ENCODE measurements around the gene SLC15A4.

SLC15A4 gene

DNA sequence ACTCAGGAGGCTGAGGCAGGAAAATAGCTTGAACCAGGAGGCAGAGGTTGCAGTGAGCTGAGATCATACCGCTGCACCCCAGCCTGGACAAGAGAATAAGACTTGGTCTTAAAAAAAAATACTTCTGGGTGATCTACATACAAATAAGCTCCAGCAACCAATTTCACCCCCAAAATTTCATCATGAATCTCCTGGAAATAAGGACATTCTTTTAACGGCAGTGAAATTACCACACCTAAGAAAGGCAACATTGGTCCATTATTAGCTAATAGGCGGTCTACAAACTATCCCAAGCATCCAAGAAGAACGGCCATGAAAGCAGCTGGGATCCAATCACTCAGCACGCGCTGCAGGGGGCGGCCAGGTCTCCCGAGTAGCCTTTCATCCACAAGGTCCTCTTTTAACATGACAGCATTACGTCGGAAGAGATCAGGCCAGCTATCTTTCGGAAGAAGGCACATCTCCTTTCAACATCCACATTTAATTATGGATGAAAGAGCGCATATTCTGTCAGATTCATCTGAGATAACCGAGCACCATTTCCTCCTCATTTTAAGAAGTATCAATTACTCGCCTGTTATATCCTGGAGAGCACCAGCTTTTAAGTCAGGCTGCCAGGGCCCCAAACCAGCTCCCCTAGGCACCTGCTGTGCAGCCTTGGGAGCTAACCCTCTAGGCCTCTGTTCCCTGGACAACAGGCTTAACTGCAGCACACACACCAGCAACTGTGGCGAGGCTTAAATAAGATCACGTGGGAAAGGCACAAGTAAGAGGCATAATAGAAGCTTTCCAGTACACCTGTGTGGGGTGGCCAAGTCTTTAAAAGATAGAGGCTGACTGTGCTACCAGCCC lies 4.2 kb downstream of the SLC15A4 start:
- TF ChIP-seq CTCF (IDR thresholded peaks at IDR 0.05; ENCODE audit: control extremely low read depth, extremely low read depth, low read depth, missing control alignments), result no peak
- DNase-seq (ENCODE audit: extremely low spot score), result no peak
- CTCF ChIA-PET, result interaction anchor here (0.8 to 4.0 kb wide), 7 partner anchors 8 to 24 kb away, joined by 3 to 34 read pairs (median 4); no protein-coding TSS in a partner anchor
- POLR2A ChIA-PET, result interaction anchor here (0.6 to 4.0 kb wide), 4 partner anchors 9 to 146 kb away, joined by 3 to 32 read pairs (median 14); no protein-coding TSS in a partner anchor

DNA sequence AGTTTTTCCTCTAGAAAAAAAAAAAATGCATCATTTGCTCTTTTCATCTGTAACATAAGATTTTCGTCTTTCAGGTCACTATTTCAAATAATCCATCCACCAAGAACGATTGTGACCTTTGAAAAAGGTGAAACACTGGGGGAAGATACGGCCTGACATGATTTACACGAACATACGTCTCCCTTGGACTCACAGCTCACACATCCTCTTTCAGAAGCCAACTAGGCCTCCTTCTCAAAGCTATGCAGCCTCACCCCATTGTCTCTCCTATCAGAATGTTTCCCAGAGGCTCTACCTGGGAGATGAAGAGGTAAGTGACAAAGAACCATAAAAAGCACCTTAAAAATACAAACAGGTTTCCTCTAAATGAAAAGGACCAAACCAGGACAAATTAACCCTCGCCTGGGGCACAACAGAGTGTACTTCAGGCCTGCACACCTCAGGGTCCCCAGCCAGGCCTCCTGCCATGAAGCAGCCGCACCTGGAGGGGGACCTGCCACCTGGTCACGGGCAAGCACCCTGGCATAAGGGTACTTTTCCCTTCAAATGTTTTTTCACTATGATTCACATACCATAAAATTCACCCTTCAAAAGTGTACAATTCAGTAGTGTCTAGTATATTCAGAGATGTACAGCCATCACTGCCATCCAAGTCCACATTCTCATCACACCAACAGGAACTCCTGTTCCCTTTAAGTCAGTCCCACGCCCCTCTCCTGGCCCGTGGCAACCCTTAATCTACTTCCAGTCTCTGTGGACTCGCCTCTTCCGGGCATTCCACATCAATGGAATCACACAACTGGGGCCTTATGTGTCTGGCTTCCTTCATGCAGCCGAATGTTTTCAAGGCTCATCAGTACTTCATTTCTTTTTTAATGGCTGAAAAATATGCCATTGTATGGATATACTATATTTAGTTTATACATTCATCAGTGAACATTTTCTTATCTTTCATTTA lies 5.4 kb downstream of the SLC15A4 start:
- ChIA-PET CTCF (interaction anchor here (1.2 to 4.0 kb wide), 3 partner anchors 7 to 19 kb away, joined by 3 to 34 read pairs (median 4); no protein-coding TSS in a partner anchor), POLR2A (interaction anchor here (4.0 kb wide), 1 partner anchor 7 kb away, joined by 32 read pairs; no protein-coding TSS in a partner anchor)
- DNase-seq (ENCODE audit: extremely low spot score), result peak; percentile 58
- TF ChIP-seq CTCF (IDR thresholded peaks at IDR 0.05; ENCODE audit: control extremely low read depth, extremely low read depth, low read depth, missing control alignments), result no peak

DNA sequence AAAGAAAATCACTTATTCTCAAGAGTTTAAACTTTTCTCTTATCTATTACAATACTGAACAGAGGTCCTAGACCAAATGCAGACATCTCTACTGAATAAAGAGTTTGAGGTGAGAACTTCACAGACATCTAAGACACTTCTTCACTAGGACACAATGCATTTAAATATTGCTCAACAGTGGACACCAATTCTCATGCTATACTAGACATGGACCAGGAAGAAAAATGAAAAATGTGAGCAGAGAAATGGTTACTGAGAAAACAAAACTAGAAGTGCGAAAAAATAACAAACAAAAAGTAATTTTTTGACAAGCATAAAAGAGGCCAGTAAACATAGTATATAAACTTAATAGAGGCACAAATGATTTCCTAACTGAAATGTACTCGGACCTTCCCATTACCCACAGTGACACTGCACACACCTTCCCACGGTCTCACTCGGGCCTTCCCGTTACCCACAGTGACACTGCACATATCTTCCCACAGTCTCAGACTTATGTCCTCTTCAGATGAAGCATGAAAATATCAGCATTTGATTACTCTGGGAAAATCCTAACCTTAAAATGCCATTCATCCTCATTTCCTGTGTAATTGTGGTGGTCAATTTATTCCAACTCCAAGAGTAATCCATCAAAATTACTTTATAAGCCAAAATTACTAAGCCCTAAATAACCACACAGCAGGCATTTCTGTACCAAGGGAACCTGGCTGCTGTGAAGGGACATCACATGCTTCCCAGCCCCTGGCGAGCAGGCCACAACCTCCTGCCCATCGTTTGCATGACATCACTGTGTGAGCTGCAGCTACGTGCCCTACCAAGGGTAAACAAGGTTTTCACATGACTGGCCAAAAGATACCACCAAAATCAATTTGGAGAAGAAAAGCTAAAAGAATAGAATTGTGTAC lies 6.4 kb downstream of the SLC15A4 start:
- CTCF ChIA-PET, result interaction anchor here (1.2 to 1.5 kb wide), 3 partner anchors 10 to 20 kb away, joined by 3 to 4 read pairs (median 3); no protein-coding TSS in a partner anchor
- DNase-seq (ENCODE audit: extremely low spot score), result peak; percentile 58
- POLR2A ChIA-PET, result no interaction called here
- TF ChIP-seq CTCF (IDR thresholded peaks at IDR 0.05; ENCODE audit: control extremely low read depth, extremely low read depth, low read depth, missing control alignments), result no peak

DNA sequence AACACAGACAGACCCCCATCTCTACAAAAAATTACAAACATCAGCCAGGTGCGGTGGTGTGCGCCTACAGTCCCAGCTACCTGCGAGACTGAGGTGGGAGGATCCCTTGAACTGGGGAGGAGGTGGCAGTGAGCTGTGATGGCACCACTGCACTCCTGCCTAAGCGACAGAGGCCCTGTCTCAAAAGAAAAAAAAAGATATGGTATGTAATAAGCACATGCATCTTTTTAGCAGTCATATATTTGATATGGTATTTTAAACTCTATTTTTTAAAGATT lies 7.2 kb downstream of the SLC15A4 start:
- CTCF ChIA-PET, result interaction anchor here (1.5 kb wide), 1 partner anchor 19 kb away, joined by 3 read pairs; no protein-coding TSS in a partner anchor
- POLR2A ChIA-PET, result no interaction called here
- no peak for TF ChIP-seq CTCF (IDR thresholded peaks at IDR 0.05; ENCODE audit: control extremely low read depth, extremely low read depth, low read depth, missing control alignments)
- no peak for DNase-seq (ENCODE audit: extremely low spot score)

GRCh38 chr12:128815779-128816642 lies 7.7 kb downstream of the SLC15A4 start:
- ChIA-PET POLR2A (no interaction called here), CTCF (interaction anchor here (1.5 kb wide), 1 partner anchor 18 kb away, joined by 3 read pairs; no protein-coding TSS in a partner anchor)
- TF ChIP-seq CTCF (IDR thresholded peaks at IDR 0.05; ENCODE audit: control extremely low read depth, extremely low read depth, low read depth, missing control alignments), result no peak
- no peak for DNase-seq (ENCODE audit: extremely low spot score)
